Measurements from ENCODE around the gene PHF20. TPM values are rescaled to one million over a fixed set of nuclear protein-coding genes. Genes with fewer than 3 reads are reported as not detected.
A peak's percentile ranks its signal among the peaks of the same experiment; 100 is the strongest.

PHF20 gene
- total RNA-seq, 1 experiment from 2014 or later, result 65.8 TPM

DNA sequence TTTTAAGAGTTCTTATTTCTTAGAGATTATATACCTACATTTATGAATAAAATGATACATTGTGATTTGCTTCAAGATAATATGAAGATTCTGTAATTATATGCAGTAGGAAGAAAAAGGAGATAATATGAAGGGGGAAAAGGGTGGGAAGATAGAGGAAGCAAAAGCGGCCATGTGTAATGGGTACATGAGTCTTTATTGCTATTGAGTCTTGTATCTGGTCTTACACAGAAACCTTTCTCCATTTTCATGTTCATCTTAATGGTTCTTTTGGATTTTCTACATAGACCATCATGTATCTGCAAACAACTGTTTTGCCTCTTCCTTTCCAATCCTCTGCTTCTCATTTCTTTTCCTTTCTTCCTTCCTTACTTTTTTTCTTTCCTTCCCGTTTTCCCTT lies 36.1 kb downstream of the PHF20 start:
- peak overlapping the region; percentile 18 for H3K27ac Mint-ChIP-seq
- H3K36me3 Mint-ChIP-seq, result peaks cover 27% of the 10 kb centered on the region
- H3K4me3 Mint-ChIP-seq, result no peak overlapping the region
- H3K27me3 Mint-ChIP-seq (ENCODE audit: low read depth), result no peaks in the 10 kb centered on the region
- no peak for TF ChIP-seq JAZF1 (CRISPR knock-in tag; IDR thresholded peaks at IDR 0.05)
- TF ChIP-seq IRF2 (CRISPR knock-in tag; IDR thresholded peaks at IDR 0.05; ENCODE audit: borderline replicate concordance, low read depth), result no peak
- TF ChIP-seq SMAD4 (CRISPR knock-in tag; IDR thresholded peaks at IDR 0.05), result no peak
- TF ChIP-seq AR (CRISPR knock-in tag; IDR thresholded peaks at IDR 0.05), result no peak
- TF ChIP-seq NFE2L1 (CRISPR knock-in tag; IDR thresholded peaks at IDR 0.05), result no peak
- no peak for TF ChIP-seq TEAD4 (CRISPR knock-in tag; IDR thresholded peaks at IDR 0.05)
- TF ChIP-seq ZNF423 (CRISPR knock-in tag; IDR thresholded peaks at IDR 0.05), result no peak
- no peak for TF ChIP-seq FOXK1 (CRISPR knock-in tag; IDR thresholded peaks at IDR 0.05)
- TF ChIP-seq MYBL2 (CRISPR knock-in tag; IDR thresholded peaks at IDR 0.05), result no peak
- TF ChIP-seq, protein P1, sequence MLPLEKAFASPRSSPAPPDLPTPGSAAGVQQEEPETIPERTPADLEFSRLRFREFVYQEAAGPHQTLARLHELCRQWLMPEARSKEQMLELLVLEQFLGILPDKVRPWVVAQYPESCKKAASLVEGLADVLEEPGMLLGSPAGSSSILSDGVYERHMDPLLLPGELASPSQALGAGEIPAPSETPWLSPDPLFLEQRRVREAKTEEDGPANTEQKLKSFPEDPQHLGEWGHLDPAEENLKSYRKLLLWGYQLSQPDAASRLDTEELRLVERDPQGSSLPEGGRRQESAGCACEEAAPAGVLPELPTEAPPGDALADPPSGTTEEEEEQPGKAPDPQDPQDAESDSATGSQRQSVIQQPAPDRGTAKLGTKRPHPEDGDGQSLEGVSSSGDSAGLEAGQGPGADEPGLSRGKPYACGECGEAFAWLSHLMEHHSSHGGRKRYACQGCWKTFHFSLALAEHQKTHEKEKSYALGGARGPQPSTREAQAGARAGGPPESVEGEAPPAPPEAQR (CRISPR knock-in tag; IDR thresholded peaks at IDR 0.05), result no peak
- no peak for TF ChIP-seq ZNF219 (CRISPR knock-in tag; IDR thresholded peaks at IDR 0.05; ENCODE audit: borderline replicate concordance)
- no peak for TF ChIP-seq SOX15 (CRISPR knock-in tag; IDR thresholded peaks at IDR 0.05)
- no peak for TF ChIP-seq ZNF121 (CRISPR knock-in tag; IDR thresholded peaks at IDR 0.05)
- no peak for TF ChIP-seq SMAD3 (CRISPR knock-in tag; IDR thresholded peaks at IDR 0.05; ENCODE audit: borderline replicate concordance)
- no peak for TF ChIP-seq CREM (CRISPR knock-in tag; IDR thresholded peaks at IDR 0.05)
- no peak for TF ChIP-seq NR3C1 (CRISPR knock-in tag; conservative IDR thresholded peaks at IDR 0.05; ENCODE audit: low read depth)
- no peak for TF ChIP-seq ETV6 (CRISPR knock-in tag; IDR thresholded peaks at IDR 0.05)
- no peak for TF ChIP-seq SP1 (CRISPR knock-in tag; conservative IDR thresholded peaks at IDR 0.05)
- no peak for ATAC-seq
- ChIA-PET POLR2A (no interaction called here), CTCF (no interaction called here)
- H3K9me3 Mint-ChIP-seq, result no peaks in the 10 kb centered on the region
- peaks cover 3% of the 10 kb centered on the region for H3K4me1 Mint-ChIP-seq
- no peak for DNase-seq (ENCODE audit: low spot score)

DNA sequence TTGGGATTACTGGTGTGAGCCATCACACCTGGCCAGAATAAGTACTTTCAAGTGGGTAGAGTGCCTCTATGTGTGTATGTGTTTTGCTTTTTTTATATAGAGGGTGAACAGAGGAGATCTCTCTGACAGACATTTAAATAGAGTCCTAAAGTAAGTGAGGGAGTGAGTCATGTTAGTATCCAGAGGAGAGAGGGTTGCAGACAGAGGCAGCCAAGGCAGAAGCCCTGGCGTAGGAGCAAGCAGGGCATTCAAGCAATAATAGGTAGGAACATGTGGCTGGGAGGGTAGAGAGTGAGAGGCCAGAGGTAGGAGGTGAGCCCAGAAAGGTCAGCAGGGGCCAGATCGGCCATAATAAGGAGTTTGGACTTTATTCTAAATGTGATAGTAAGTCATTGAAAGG lies 48.9 kb downstream of the PHF20 start:
- POLR2A ChIA-PET, result interaction anchor here (0.6 to 0.7 kb wide), 2 partner anchors 12 to 1015 kb away, joined by 4 to 10 read pairs; no protein-coding TSS in a partner anchor
- CTCF ChIA-PET, result interaction anchor here (0.7 kb wide), 1 partner anchor 152 kb away, joined by 4 read pairs; no protein-coding TSS in a partner anchor
- TF ChIP-seq SMAD3 (CRISPR knock-in tag; IDR thresholded peaks at IDR 0.05; ENCODE audit: borderline replicate concordance) (no peak), AR (CRISPR knock-in tag; IDR thresholded peaks at IDR 0.05) (no peak), GABPB1 (CRISPR knock-in tag; IDR thresholded peaks at IDR 0.05) (no peak), NFE2L1 (CRISPR knock-in tag; IDR thresholded peaks at IDR 0.05) (no peak), ZNF219 (CRISPR knock-in tag; IDR thresholded peaks at IDR 0.05; ENCODE audit: borderline replicate concordance) (no peak), STAT6 (CRISPR knock-in tag; conservative IDR thresholded peaks at IDR 0.05; ENCODE audit: low read depth) (no peak), ZNF396 (CRISPR knock-in tag; IDR thresholded peaks at IDR 0.05; ENCODE audit: borderline replicate concordance) (no peak), GRHL2 (CRISPR knock-in tag; IDR thresholded peaks at IDR 0.05; ENCODE audit: insufficient replicate concordance, severe bottlenecking) (no peak), NR2C2 (CRISPR knock-in tag; IDR thresholded peaks at IDR 0.05) (no peak)
- TF ChIP-seq, protein P2, sequence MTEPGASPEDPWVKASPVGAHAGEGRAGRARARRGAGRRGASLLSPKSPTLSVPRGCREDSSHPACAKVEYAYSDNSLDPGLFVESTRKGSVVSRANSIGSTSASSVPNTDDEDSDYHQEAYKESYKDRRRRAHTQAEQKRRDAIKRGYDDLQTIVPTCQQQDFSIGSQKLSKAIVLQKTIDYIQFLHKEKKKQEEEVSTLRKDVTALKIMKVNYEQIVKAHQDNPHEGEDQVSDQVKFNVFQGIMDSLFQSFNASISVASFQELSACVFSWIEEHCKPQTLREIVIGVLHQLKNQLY (CRISPR knock-in tag; IDR thresholded peaks at IDR 0.05), result no peak
- TF ChIP-seq, protein P3, sequence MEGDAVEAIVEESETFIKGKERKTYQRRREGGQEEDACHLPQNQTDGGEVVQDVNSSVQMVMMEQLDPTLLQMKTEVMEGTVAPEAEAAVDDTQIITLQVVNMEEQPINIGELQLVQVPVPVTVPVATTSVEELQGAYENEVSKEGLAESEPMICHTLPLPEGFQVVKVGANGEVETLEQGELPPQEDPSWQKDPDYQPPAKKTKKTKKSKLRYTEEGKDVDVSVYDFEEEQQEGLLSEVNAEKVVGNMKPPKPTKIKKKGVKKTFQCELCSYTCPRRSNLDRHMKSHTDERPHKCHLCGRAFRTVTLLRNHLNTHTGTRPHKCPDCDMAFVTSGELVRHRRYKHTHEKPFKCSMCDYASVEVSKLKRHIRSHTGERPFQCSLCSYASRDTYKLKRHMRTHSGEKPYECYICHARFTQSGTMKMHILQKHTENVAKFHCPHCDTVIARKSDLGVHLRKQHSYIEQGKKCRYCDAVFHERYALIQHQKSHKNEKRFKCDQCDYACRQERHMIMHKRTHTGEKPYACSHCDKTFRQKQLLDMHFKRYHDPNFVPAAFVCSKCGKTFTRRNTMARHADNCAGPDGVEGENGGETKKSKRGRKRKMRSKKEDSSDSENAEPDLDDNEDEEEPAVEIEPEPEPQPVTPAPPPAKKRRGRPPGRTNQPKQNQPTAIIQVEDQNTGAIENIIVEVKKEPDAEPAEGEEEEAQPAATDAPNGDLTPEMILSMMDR (IDR thresholded peaks at IDR 0.05), result no peak

More for the DNA sequence above, 48.9 kb downstream of the PHF20 start:
- Mint-ChIP-seq H3K4me1 (no peaks in the 10 kb centered on the region), H3K27me3 (ENCODE audit: low read depth) (no peaks in the 10 kb centered on the region), H3K36me3 (peaks cover 14% of the 10 kb centered on the region), H3K4me3 (no peak overlapping the region), H3K27ac (peak overlapping the region; percentile 38; the same call in 1 of the 2 replicates), H3K9me3 (no peaks in the 10 kb centered on the region)
- DNase-seq (ENCODE audit: low spot score) (no peak), ATAC-seq (no peak)
